A549 treated with CORT108297 at 1 μM for 4 hours (cell line): ENCODE measurements around the gene KIF2A. TPM values are rescaled to one million over a fixed set of nuclear protein-coding genes. Genes with fewer than 3 reads are reported as not detected.

ENCODE experiments used
- total RNA-seq: library from RNA; stranded (reverse); fragments of 200-300 nt; extraction: Qiagen RNA extraction; gene quantifications from 5 replicates; pipeline ENCODE4 v1.2.3, GENCODE V29; 2022

Gene KIF2A
- 27.8 to 47.9 TPM (median 34.6 TPM) in 5 replicates for total RNA-seq

DNA sequence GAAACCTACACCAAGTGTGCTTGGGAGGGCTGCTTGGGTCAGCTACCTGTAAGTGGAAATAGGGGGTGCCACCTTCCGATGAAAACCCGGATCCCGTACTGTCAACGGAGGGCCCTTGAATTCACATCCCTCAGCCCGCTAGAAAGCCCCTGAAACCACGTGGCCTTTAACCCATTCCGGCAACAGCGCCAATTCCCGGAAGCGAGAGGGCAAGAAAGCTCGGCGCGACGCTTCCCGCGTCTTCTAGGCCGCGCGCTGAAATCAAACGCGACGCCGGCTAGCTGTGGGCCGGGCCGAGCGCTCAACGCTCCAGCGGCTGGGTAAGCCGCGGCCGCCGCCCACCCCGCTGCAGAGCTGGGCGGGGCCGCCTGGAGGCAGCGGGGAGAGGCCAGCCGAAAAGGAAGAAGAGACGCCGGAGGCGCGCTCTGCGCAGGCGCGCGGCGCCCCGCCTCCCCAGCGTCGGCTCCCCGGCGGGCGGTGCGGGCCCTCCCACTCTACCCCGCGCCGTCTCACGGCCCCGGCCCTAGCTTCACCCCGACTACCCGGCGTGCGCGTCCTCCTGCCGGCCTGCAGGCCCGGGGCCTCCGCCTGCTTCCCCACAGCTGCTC is at the start of gene KIF2A:
KIF2A (plus strand) TSS at position 492 of the 608 bp plus-strand sequence. CDS start 267 bp downstream, outside the sequence.

DNA sequence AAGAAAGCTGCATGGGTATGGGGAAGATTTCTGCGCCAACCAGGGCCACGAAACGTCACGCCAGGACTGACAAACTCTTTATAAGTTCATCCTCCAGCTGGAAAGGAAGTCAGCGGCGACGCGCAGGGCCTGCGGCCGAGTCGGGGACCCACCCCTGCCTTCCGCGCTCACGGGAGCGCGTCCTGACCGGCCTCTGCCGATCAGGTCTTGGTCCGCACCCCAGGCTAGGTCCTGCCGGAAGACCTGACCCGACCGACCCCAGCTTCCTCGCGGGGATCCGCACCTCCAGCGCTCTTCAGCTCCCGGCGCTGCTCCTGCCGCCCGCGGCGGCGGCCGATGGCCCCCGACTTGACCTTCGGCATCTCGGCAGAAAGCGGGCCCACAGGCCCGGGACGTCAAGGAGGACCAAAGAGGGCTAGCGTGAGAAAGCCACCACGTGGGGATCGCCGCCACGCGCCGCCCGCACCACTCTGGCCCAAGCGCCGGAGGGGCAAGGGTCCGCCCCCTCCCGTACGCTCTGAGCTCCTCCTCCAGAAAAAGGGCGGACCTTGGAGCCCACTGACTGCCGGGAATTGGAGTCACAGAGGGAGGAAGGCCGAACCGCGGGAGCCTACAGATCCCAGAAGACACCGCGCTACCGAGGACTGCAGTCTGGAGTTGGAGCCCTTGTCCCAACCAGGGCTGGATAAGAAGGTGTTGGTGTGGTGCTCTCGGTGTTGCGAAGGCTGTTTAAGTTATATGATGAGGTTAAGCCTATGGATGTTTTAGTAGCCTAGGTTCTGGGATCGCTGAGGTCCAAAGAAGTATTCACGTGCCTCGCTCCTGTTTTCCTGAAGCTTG is 97.6 kb downstream of the KIF2A start, which contains the start of gene DIMT1:
DIMT1 (minus strand) TSS at position 495 of the 840 bp plus-strand sequence; CDS start at position 362, 133 bp downstream.

DNA sequence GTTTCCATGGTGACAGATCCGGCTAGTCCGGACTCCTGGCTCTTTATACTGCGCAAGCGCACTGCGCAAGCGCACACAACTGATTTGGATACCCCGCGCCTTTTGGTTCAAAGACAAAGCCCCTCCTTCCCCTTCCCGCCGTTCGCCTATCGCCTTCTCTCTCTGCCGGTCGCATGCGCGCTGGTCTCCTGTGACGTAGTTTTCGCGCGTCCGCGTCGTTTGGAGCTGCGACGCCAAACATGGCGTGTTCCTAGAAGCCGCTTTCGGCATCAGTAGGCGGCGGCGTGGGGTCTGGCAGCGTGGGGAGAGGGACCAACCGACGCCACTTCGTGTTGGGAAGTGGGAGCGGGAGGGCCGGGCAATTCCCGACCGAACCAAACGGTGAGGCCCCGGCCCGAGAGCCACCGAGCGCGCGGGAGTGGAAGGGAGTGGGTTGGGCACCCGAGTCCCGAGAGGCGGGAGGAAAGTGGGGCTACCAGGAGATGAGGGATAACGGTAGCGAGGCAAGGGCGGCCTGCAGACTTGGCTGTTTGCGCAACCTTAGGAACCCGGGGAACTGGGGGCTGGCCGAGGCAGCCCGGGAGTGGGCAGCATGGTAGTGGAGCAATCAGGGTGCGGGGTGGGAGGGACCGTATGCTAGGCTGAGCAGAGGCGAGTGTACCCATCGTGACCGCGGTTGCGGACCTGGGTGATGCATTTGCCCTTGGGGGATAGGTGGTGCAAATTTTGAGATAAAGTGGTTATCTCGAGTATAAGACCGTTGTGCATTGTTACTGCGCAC is 106.7 kb downstream of the KIF2A start, which contains the start of gene IPO11:
IPO11 (plus strand) TSS at position 215 of the 781 bp plus-strand sequence. CDS start 24,517 bp downstream, outside the sequence.

Other genes with a start within 250 kb of the KIF2A start
- gene DIMT1, start 97.7 kb downstream of the KIF2A start, total RNA-seq: 40.2 to 44.7 TPM (median 41.5 TPM) in 5 replicates
- gene IPO11, start 106.6 kb downstream of the KIF2A start, total RNA-seq: 14.1 to 19.5 TPM (median 16.5 TPM) in 5 replicates